SK-N-SH treated with all-trans-retinoic acid at 6 μM for 48 hours (cell line): ENCODE results near the gene RNASEH2B.

ENCODE experiments used
- ATAC-seq: fragments of 200-7000 bp; cut with Tn5 transposase; 3 replicates; pipeline ENCODE4 v1.9.1; 2020; ENCODE audit warnings: mild to moderate bottlenecking, moderate library complexity
- ARNTL ChIP-seq: fragments of 450-650 bp; formaldehyde crosslinking; IDR thresholded peaks from 2 replicates; pipeline ENCODE4 v1.5.0; 2020; ENCODE audit warnings: low read depth, mild to moderate bottlenecking, moderate library complexity, borderline replicate concordance
- BACH2 ChIP-seq: fragments of 250-450 bp; sonication (Bioruptor Pico); IDR thresholded peaks from 2 replicates; pipeline ENCODE4 v1.9.0; 2021; ENCODE audit warnings: mild to moderate bottlenecking, borderline replicate concordance
- CSDC2 ChIP-seq: fragments of 250-450 bp; sonication (Bioruptor Pico); IDR thresholded peaks from 2 replicates; pipeline ENCODE4 v1.5.0; 2020; ENCODE audit warnings: mild to moderate bottlenecking, moderate library complexity
- CSRNP3 ChIP-seq: fragments of 250-450 bp; sonication (Bioruptor Pico); IDR thresholded peaks from 2 replicates; pipeline ENCODE4 v1.5.1; 2021; ENCODE audit warnings: mild to moderate bottlenecking, moderate library complexity
- ISL1 ChIP-seq: fragments of 250-450 bp; sonication (Bioruptor Pico); IDR thresholded peaks from 2 replicates; pipeline ENCODE4 v2.1.2; 2022; ENCODE audit warnings: mild to moderate bottlenecking, moderate library complexity
- POU6F1 ChIP-seq: fragments of 250-450 bp; sonication (Bioruptor Pico); IDR thresholded peaks from 2 replicates; pipeline ENCODE4 v1.8.0; 2021; ENCODE audit warnings: low read depth, mild to moderate bottlenecking, moderate library complexity, borderline replicate concordance
- PPARA ChIP-seq: fragments of 250-450 bp; sonication (Bioruptor Pico); IDR thresholded peaks from 2 replicates; pipeline ENCODE4 v1.5.0; 2020; ENCODE audit warnings: mild to moderate bottlenecking, borderline replicate concordance
- RARB ChIP-seq: fragments of 250-450 bp; sonication (Bioruptor Pico); IDR thresholded peaks from 2 replicates; pipeline ENCODE4 v1.8.0; 2021; ENCODE audit warnings: mild to moderate bottlenecking, moderate library complexity
- SNAI2 ChIP-seq: fragments of 250-450 bp; sonication (Bioruptor Pico); IDR thresholded peaks from 2 replicates; pipeline ENCODE4 v1.5.0; 2020; ENCODE audit warnings: mild to moderate bottlenecking, moderate library complexity
- TCF4 ChIP-seq: fragments of 250-450 bp; sonication (Bioruptor Pico); IDR thresholded peaks from 2 replicates; pipeline ENCODE4 v1.8.0; 2021; ENCODE audit warnings: mild to moderate bottlenecking, moderate library complexity, borderline replicate concordance
- TOX ChIP-seq: fragments of 250-450 bp; sonication (Bioruptor Pico); IDR thresholded peaks from 2 replicates; pipeline ENCODE4 v1.8.0; 2021; ENCODE audit warnings: mild to moderate bottlenecking, moderate library complexity, borderline replicate concordance
- ZC3H10 ChIP-seq: fragments of 250-450 bp; sonication (Bioruptor Pico); IDR thresholded peaks from 2 replicates; pipeline ENCODE4 v1.5.1; 2021; ENCODE audit warnings: mild to moderate bottlenecking, moderate library complexity
- ZFP3 ChIP-seq: fragments of 250-450 bp; sonication (Bioruptor Pico); IDR thresholded peaks from 2 replicates; pipeline ENCODE4 v1.5.0; 2020; ENCODE audit warnings: mild to moderate bottlenecking, moderate library complexity
- ZFP30 ChIP-seq: fragments of 450-650 bp; formaldehyde crosslinking; IDR thresholded peaks from 2 replicates; pipeline ENCODE4 v1.5.0; 2022; ENCODE audit warnings: mild to moderate bottlenecking, moderate library complexity
- ZNF70 ChIP-seq: fragments of 450-650 bp; formaldehyde crosslinking; IDR thresholded peaks from 2 replicates; pipeline ENCODE4 v1.5.0; 2020; ENCODE audit warnings: mild to moderate bottlenecking, moderate library complexity
- TF ChIP-seq, protein P1 (sequence below): fragments of 250-450 bp; sonication (Bioruptor Pico); IDR thresholded peaks from 2 replicates; pipeline ENCODE4 v1.8.0; 2020; ENCODE audit warnings: mild to moderate bottlenecking, moderate library complexity, borderline replicate concordance
- TF ChIP-seq, protein P2 (sequence below): fragments of 250-450 bp; sonication (Bioruptor Pico); IDR thresholded peaks from 2 replicates; pipeline ENCODE4 v1.5.0; 2020; ENCODE audit warnings: mild to moderate bottlenecking, moderate library complexity

RNASEH2B gene

DNA sequence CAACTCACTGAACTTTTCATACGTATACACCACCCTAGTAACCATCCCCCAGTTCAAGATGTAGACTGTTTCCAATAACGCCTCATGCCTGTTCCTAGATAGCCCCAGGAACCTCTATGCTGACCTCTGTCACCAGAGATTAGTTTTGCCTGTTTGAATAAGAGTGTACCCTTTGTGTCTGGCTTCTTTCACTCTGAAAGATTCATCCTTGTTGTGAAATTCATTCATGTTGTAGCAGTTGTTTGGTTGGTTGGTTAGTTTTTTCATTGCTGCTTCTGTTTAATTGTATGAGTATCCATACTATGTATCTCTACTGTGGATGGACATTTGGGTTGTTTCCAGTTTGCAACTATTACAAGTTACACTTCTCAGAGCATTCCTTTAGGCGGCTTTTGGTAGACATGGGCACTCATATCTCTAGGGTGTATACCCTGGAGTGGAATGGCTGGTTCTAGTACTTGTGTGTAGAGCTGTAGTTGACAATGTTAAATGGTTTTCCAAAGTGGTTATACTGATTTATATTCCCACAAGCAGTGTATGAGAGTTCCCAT lies 1.6 kb downstream of the RNASEH2B start:
- TF ChIP-seq CSDC2 (CRISPR knock-in tag) (no peak), POU6F1 (CRISPR knock-in tag) (no peak), BACH2 (CRISPR knock-in tag) (no peak), SNAI2 (no peak)
- TF ChIP-seq, protein P1, sequence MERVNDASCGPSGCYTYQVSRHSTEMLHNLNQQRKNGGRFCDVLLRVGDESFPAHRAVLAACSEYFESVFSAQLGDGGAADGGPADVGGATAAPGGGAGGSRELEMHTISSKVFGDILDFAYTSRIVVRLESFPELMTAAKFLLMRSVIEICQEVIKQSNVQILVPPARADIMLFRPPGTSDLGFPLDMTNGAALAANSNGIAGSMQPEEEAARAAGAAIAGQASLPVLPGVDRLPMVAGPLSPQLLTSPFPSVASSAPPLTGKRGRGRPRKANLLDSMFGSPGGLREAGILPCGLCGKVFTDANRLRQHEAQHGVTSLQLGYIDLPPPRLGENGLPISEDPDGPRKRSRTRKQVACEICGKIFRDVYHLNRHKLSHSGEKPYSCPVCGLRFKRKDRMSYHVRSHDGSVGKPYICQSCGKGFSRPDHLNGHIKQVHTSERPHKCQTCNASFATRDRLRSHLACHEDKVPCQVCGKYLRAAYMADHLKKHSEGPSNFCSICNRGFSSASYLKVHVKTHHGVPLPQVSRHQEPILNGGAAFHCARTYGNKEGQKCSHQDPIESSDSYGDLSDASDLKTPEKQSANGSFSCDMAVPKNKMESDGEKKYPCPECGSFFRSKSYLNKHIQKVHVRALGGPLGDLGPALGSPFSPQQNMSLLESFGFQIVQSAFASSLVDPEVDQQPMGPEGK (CRISPR knock-in tag), result no peak
- peak; percentile 7; the same call in 2 of the 3 replicates for ATAC-seq

GRCh38 chr13:50911937-50912795 lies 2.6 kb downstream of the RNASEH2B start:
- TF ChIP-seq ZFP30 (CRISPR knock-in tag) (no peak), ISL1 (CRISPR knock-in tag) (no peak), CSDC2 (CRISPR knock-in tag) (no peak), CSRNP3 (CRISPR knock-in tag) (no peak), ZC3H10 (CRISPR knock-in tag) (no peak), TCF4 (no peak), TOX (CRISPR knock-in tag) (no peak), POU6F1 (CRISPR knock-in tag) (no peak), ZFP3 (no peak), PPARA (CRISPR knock-in tag) (no peak), RARB (no peak), ZNF70 (CRISPR knock-in tag) (no peak), SNAI2 (no peak), ARNTL (CRISPR knock-in tag) (no peak)
- TF ChIP-seq, protein P2, sequence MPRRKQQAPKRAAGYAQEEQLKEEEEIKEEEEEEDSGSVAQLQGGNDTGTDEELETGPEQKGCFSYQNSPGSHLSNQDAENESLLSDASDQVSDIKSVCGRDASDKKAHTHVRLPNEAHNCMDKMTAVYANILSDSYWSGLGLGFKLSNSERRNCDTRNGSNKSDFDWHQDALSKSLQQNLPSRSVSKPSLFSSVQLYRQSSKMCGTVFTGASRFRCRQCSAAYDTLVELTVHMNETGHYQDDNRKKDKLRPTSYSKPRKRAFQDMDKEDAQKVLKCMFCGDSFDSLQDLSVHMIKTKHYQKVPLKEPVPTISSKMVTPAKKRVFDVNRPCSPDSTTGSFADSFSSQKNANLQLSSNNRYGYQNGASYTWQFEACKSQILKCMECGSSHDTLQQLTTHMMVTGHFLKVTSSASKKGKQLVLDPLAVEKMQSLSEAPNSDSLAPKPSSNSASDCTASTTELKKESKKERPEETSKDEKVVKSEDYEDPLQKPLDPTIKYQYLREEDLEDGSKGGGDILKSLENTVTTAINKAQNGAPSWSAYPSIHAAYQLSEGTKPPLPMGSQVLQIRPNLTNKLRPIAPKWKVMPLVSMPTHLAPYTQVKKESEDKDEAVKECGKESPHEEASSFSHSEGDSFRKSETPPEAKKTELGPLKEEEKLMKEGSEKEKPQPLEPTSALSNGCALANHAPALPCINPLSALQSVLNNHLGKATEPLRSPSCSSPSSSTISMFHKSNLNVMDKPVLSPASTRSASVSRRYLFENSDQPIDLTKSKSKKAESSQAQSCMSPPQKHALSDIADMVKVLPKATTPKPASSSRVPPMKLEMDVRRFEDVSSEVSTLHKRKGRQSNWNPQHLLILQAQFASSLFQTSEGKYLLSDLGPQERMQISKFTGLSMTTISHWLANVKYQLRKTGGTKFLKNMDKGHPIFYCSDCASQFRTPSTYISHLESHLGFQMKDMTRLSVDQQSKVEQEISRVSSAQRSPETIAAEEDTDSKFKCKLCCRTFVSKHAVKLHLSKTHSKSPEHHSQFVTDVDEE (CRISPR knock-in tag), result no peak
- TF ChIP-seq, protein P1 (CRISPR knock-in tag), result no peak
- TF ChIP-seq, all 23 proteins: peak for 0
- ATAC-seq, result peak; percentile 59
